CD8-positive, alpha-beta memory T cell (primary cell): ENCODE data around the gene OR10A2. TPM values are rescaled to one million over a fixed set of nuclear protein-coding genes. Genes with fewer than 3 reads are reported as not detected.
"Not testable (repeated sequence)": the region's sequence is repeated elsewhere in the genome, so short reads cannot be mapped to it uniquely, and the experiment has no call there.

Experiments used
- CTCF ChIA-PET: fragments of 350-600 bp; sonication (Branson Sonifier 250); formaldehyde crosslinking; loops from one replicate; lab custom pipeline; 2021; ENCODE audit warnings: antibody characterized with exemption; lab: Charles Lee
- POLR2A ChIA-PET: fragments of 350-600 bp; sonication (Branson Sonifier 250); formaldehyde crosslinking; loops from one replicate; lab custom pipeline; 2021; ENCODE audit warnings: antibody characterized with exemption; lab: Charles Lee
- DNase-seq, 5 donors: peaks; one replicate each; pipeline versions ENCODE4 v3.0.0 to v3.0.0-alpha.2; 2020 to 2022; ENCODE audit warnings: mixed read lengths in 1 of 5
- H3K27ac ChIP-seq: one replicate; pipeline ENCODE4 v1.7.0; 2013; ENCODE audit warnings: low read depth, mild to moderate bottlenecking, low read length, moderate library complexity
- H3K27me3 ChIP-seq: 2 replicates; pipeline ENCODE4 v1.7.0; 2013; ENCODE audit warnings: low read length, mild to moderate bottlenecking; ENCODE audit not compliant: insufficient read depth, poor library complexity, severe bottlenecking
- H3K36me3 ChIP-seq: 2 replicates; pipeline ENCODE4 v1.7.0; 2013; ENCODE audit warnings: mild to moderate bottlenecking, low read length, moderate library complexity; ENCODE audit not compliant: insufficient read depth
- H3K4me1 ChIP-seq: 2 replicates; pipeline ENCODE4 v1.7.0; 2013; ENCODE audit warnings: mild to moderate bottlenecking, low read length, moderate library complexity; ENCODE audit not compliant: insufficient read depth
- H3K4me3 ChIP-seq: 2 replicates; pipeline ENCODE4 v1.7.0; 2013; ENCODE audit warnings: mild to moderate bottlenecking, low read length
- H3K9me3 ChIP-seq: 2 replicates; pipeline ENCODE4 v1.7.0; 2013; ENCODE audit warnings: mild to moderate bottlenecking, low read length
- H3K27ac Mint-ChIP-seq, 8 donors: one replicate each; pipeline ENCODE4 v1.8.0; 2020 to 2021; ENCODE audit warnings: mixed read lengths in 8 of 8, mild to moderate bottlenecking in 6 of 8, inconsistent platforms in 3 of 8, moderate library complexity in 3 of 8
- H3K27me3 Mint-ChIP-seq, 2 donors: one replicate each; pipeline ENCODE4 v1.8.0; 2020 to 2021; ENCODE audit warnings: mixed read lengths in 2 of 2, mild to moderate bottlenecking in 1 of 2, moderate library complexity in 1 of 2
- H3K36me3 Mint-ChIP-seq, 3 donors: one replicate each; pipeline ENCODE4 v1.8.0; 2020 to 2021; ENCODE audit warnings: mixed read lengths in 3 of 3, inconsistent platforms in 1 of 3, mild to moderate bottlenecking in 1 of 3
- H3K4me1 Mint-ChIP-seq, 3 donors: one replicate each; pipeline ENCODE4 v1.8.0; 2020 to 2021; ENCODE audit warnings: mixed read lengths in 3 of 3, inconsistent platforms in 1 of 3, mild to moderate bottlenecking in 1 of 3
- H3K4me3 Mint-ChIP-seq, 7 donors: one replicate each; pipeline ENCODE4 v1.8.0; 2020 to 2021; ENCODE audit warnings: mixed read lengths in 7 of 7, mild to moderate bottlenecking in 6 of 7, moderate library complexity in 4 of 7, inconsistent platforms in 2 of 7
- H3K9me3 Mint-ChIP-seq, 5 donors: one replicate each; pipeline ENCODE4 v1.8.0; 2020 to 2022; ENCODE audit warnings: mixed read lengths in 5 of 5, mild to moderate bottlenecking in 3 of 5, moderate library complexity in 2 of 5, inconsistent platforms in 1 of 5
- polyA plus RNA-seq: library from polyadenylated mRNA; unstranded; fragments of 300-500 nt; fragmentation: Illumina TruSeq; gene quantifications from one replicate; pipeline ENCODE4 v1.2.3, GENCODE V29; 2021
- total RNA-seq, 2 experiments: library from RNA; stranded (reverse); gene quantifications; one replicate each; pipeline ENCODE4 v1.2.3, GENCODE V29; 2021

OR10A2 gene
- total and polyA plus RNA-seq, 3 experiments from 2014 or later = not detected

DNA sequence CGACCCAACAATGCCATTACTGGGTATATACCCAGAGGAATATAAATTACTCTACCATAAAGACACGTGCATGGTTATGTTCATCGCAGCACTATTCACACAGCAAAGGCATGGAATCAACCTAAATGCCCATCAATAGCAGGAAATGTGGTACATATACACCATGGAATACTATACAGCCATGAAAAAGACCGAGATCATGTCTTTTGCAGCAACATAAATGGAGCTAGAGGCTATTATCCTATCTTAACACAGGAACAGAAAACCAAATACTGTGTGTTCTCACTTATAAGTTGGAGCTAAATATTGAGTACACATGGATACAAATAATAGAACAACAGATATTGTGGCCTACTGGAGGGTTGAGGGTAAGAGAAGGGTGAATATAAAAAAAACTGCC lies 26.0 kb downstream of the OR10A2 start:
- DNase-seq = no peak
- Histone ChIP-seq H3K4me3 (no peak overlapping the region), H3K9me3 (no peaks in the 10 kb centered on the region), H3K4me1 (no peaks in the 10 kb centered on the region), H3K36me3 (no peaks in the 10 kb centered on the region), H3K27ac (no peak overlapping the region), H3K27me3 (no peaks in the 10 kb centered on the region)
- no peaks in the 10 kb centered on the region for H3K36me3 Mint-ChIP-seq
- CTCF ChIA-PET = no interaction called here
- peaks cover 0 to 8% (median 3%) of the 10 kb centered on the region in 5 donors for H3K9me3 Mint-ChIP-seq
- H3K4me1 Mint-ChIP-seq = no peaks in the 10 kb centered on the region
- H3K4me3 Mint-ChIP-seq = no peak overlapping the region
- no peak overlapping the region for H3K27ac Mint-ChIP-seq
- POLR2A ChIA-PET = no interaction called here
- peaks cover 9 to 20% of the 10 kb centered on the region in 2 donors for H3K27me3 Mint-ChIP-seq

- peaks cover 0 to 8% (median 3%) of the 10 kb centered on the region in 5 donors for H3K9me3 Mint-ChIP-seq
- H3K4me1 Mint-ChIP-seq = no peaks in the 10 kb centered on the region
- no peak overlapping the region for H3K4me3 Mint-ChIP-seq
- H3K36me3 Mint-ChIP-seq = no peaks in the 10 kb centered on the region
- Histone ChIP-seq H3K9me3 (no peaks in the 10 kb centered on the region), H3K27ac (no peak overlapping the region), H3K36me3 (no peaks in the 10 kb centered on the region), H3K4me1 (no peaks in the 10 kb centered on the region), H3K4me3 (no peak overlapping the region), H3K27me3 (no peaks in the 10 kb centered on the region)
- CTCF ChIA-PET = no interaction called here
- peaks cover 8 to 20% of the 10 kb centered on the region in 2 donors for H3K27me3 Mint-ChIP-seq
- H3K27ac Mint-ChIP-seq = no peak overlapping the region
- POLR2A ChIA-PET = no interaction called here
- no peak for DNase-seq
Observed at GRCh38 chr11:6889835-6890234, 27.0 kb downstream of the OR10A2 start.

- no peak within 1 kb of the TSS for H3K4me3 ChIP-seq
- Mint-ChIP-seq H3K4me3 (no peak within 1 kb of the TSS), H3K27me3 (peaks cover 9 to 22% of the 10 kb centered on the region in 2 donors), H3K27ac (peak within 1 kb of the TSS in 1 of 8 donors; percentile 74), H3K9me3 (peaks cover 0 to 4% (median 3%) of the 10 kb centered on the region in 5 donors), H3K4me1 (no peaks in the 10 kb centered on the region), H3K36me3 (no peaks in the 10 kb centered on the region)
- H3K4me1 ChIP-seq = no peaks in the 10 kb centered on the region
- no peaks in the 10 kb centered on the region for H3K36me3 ChIP-seq
- no peaks in the 10 kb centered on the region for H3K9me3 ChIP-seq
- ChIA-PET POLR2A (no interaction called here), CTCF (no interaction called here)
- no peak for DNase-seq
- no peaks in the 10 kb centered on the region for H3K27me3 ChIP-seq
- no peak within 1 kb of the TSS for H3K27ac ChIP-seq
Observed at GRCh38 chr11:6892400-6892799, 29.5 kb downstream of the OR10A2 start, which contains the start of gene OR2D2. Gene OR2D2, minus strand, starts transcription at chr11:6892500. Its CDS starts 0 bp downstream, at chr11:6892500.

DNA sequence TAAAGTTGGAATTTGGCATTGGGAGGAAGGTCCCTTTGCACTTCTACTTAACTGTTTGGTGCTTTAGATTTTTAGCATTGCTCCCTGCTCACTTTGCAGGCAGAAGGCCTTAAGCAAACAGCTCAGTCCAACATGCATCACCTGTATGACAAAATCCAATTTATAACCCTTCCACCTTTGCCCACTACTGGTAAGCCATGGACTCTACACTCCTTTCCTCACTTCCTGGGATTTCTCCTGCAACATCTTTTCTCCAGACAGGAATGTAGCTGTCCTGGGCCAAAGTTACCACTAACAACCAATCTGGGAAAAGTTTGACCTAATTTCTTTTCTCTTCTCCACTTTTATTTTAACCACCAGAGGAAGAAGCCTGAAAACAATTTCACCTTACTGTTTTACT lies 31.2 kb downstream of the OR10A2 start:
- H3K9me3 ChIP-seq = no peaks in the 10 kb centered on the region
- H3K27ac ChIP-seq = no peak overlapping the region
- DNase-seq = no peak
- Mint-ChIP-seq H3K27me3 (peaks cover 9 to 35% of the 10 kb centered on the region in 2 donors), H3K4me3 (no peak overlapping the region), H3K9me3 (peaks cover 0 to 2% (median 0%) of the 10 kb centered on the region in 5 donors), H3K27ac (no peak overlapping the region), H3K4me1 (no peaks in the 10 kb centered on the region), H3K36me3 (no peaks in the 10 kb centered on the region)
- no peaks in the 10 kb centered on the region for H3K27me3 ChIP-seq
- CTCF ChIA-PET = no interaction called here
- no peaks in the 10 kb centered on the region for H3K36me3 ChIP-seq
- no peaks in the 10 kb centered on the region for H3K4me1 ChIP-seq
- no peak overlapping the region for H3K4me3 ChIP-seq
- POLR2A ChIA-PET = no interaction called here

DNA sequence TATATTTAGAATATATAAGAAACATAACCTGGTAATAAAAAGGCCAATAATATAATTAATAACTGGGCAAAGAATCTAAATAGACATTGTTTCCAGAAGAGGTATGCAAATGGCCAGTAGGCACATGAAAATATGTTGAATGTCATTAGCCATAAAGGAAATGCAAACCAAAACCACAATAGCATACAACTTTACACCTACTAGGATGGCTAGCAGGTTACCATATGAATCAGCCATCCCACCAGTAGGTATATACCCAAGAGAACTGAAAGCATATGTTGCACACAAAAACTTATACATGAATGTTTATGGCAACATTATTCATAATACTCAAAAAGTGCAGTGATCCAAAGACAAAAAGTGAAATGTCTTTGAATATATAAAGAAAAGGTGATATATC lies 32.2 kb downstream of the OR10A2 start:
- no peak overlapping the region for H3K4me3 Mint-ChIP-seq
- no peaks in the 10 kb centered on the region for H3K9me3 Mint-ChIP-seq
- Histone ChIP-seq H3K9me3 (no peaks in the 10 kb centered on the region), H3K4me1 (no peaks in the 10 kb centered on the region), H3K27ac (no peak overlapping the region), H3K27me3 (no peaks in the 10 kb centered on the region), H3K36me3 (no peaks in the 10 kb centered on the region), H3K4me3 (no peak overlapping the region)
- no peaks in the 10 kb centered on the region for H3K36me3 Mint-ChIP-seq
- DNase-seq = no peak
- CTCF ChIA-PET = no interaction called here
- H3K4me1 Mint-ChIP-seq = no peaks in the 10 kb centered on the region
- H3K27me3 Mint-ChIP-seq = peaks cover 9 to 37% of the 10 kb centered on the region in 2 donors
- POLR2A ChIA-PET = no interaction called here
- H3K27ac Mint-ChIP-seq = no peak overlapping the region

DNA sequence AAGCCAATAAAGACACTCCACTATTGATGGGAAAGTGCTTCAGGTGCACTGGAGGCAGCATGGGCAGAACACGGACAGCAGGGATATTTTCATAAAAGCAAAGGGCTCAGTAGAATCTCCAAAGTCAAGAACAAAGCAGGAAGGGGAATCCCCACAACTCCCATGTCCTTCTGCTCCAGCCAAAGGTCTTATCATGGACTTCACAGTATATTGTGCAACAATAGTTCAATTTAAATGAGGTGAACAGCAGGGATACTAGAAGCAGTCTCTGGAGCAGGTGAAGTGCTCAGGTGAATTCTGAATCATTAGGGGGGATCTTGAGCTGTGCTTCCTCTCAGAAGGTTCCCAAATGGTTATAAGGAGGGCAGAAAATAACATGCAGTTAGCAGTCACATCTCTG lies 36.1 kb downstream of the OR10A2 start:
- DNase-seq = no peak
- H3K36me3 ChIP-seq = no peaks in the 10 kb centered on the region
- POLR2A ChIA-PET = no interaction called here
- Mint-ChIP-seq H3K9me3 (no peaks in the 10 kb centered on the region), H3K4me3 (no peak overlapping the region), H3K4me1 (no peaks in the 10 kb centered on the region), H3K27ac (no peak overlapping the region), H3K27me3 (peaks cover 5 to 34% of the 10 kb centered on the region in 2 donors), H3K36me3 (no peaks in the 10 kb centered on the region)
- no peak overlapping the region for H3K27ac ChIP-seq
- H3K9me3 ChIP-seq = no peaks in the 10 kb centered on the region
- H3K4me1 ChIP-seq = no peaks in the 10 kb centered on the region
- CTCF ChIA-PET = no interaction called here
- no peak overlapping the region for H3K4me3 ChIP-seq
- no peaks in the 10 kb centered on the region for H3K27me3 ChIP-seq

- POLR2A ChIA-PET = no interaction called here
- no peak overlapping the region for H3K27ac ChIP-seq
- H3K36me3 ChIP-seq = no peaks in the 10 kb centered on the region
- Mint-ChIP-seq H3K9me3 (no peaks in the 10 kb centered on the region), H3K27me3 (peaks cover 7 to 34% of the 10 kb centered on the region in 2 donors), H3K36me3 (no peaks in the 10 kb centered on the region), H3K4me1 (no peaks in the 10 kb centered on the region), H3K4me3 (no peak overlapping the region), H3K27ac (no peak overlapping the region)
- no peaks in the 10 kb centered on the region for H3K9me3 ChIP-seq
- H3K27me3 ChIP-seq = no peaks in the 10 kb centered on the region
- no peak for DNase-seq
- no peaks in the 10 kb centered on the region for H3K4me1 ChIP-seq
- CTCF ChIA-PET = no interaction called here
- no peak overlapping the region for H3K4me3 ChIP-seq
Observed at GRCh38 chr11:6900327-6900999, 37.6 kb downstream of the OR10A2 start.

DNA sequence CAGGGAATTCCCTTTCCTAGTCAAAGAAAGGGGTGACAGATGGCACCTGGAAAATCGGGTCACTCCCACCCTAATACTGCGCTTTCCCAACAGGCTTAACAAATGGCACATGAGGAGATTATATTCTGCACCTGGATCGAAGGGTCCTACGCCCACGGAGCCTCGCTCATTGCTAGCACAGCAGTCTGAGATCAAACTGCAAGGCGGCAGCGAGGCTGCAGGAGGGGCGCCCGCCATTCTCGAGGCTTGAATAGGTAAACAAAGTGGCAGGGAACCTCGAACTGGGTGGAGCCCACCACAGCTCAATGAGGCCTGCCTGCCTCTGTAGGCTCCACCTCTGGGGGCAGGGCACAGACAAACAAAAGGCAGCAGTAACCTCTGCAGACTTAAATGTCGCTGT lies 41.9 kb downstream of the OR10A2 start:
- CTCF ChIA-PET, H3K9me3 ChIP-seq, H3K27ac Mint-ChIP-seq, H3K4me3 ChIP-seq, H3K9me3 Mint-ChIP-seq, H3K4me1 Mint-ChIP-seq, DNase-seq, H3K36me3 Mint-ChIP-seq, H3K27me3 ChIP-seq, POLR2A ChIA-PET, H3K36me3 ChIP-seq, H3K4me3 Mint-ChIP-seq, H3K4me1 ChIP-seq, H3K27ac ChIP-seq: not testable (repeated sequence)
- peaks cover 6 to 13% of the 10 kb centered on the region in 2 donors for H3K27me3 Mint-ChIP-seq
